Hepatocyte (in vitro differentiated cells): ENCODE measurements around the gene GEMIN2. TPM values are rescaled to one million over a fixed set of nuclear protein-coding genes. Genes with fewer than 3 reads are reported as not detected.
"Not testable (repeated sequence)": the region's sequence is repeated elsewhere in the genome, so short reads cannot be mapped to it uniquely, and the experiment has no call there.

Experiments used
- DNase-seq: peaks from one replicate; pipeline ENCODE4 v3.0.0-alpha.2; 2016; ENCODE audit warnings: low spot score
- H2AFZ ChIP-seq: fragments of 200-600 bp; sonication (generic); 2 replicates; pipeline ENCODE4 v1.6.0; 2016; ENCODE audit warnings: antibody characterized with exemption, mild to moderate bottlenecking
- H3K27ac ChIP-seq: fragments of 200-600 bp; sonication (generic); 2 replicates; pipeline ENCODE4 v1.5.1; 2016; ENCODE audit warnings: mild to moderate bottlenecking
- H3K27me3 ChIP-seq: fragments of 200-600 bp; sonication (generic); 2 replicates; pipeline ENCODE4 v1.6.1; 2016
- H3K36me3 ChIP-seq: fragments of 200-600 bp; sonication (generic); replicated peaks from 2 replicates; pipeline ENCODE4 v1.5.1; 2016; ENCODE audit warnings: low read depth; ENCODE audit not compliant: insufficient read depth
- H3K4me1 ChIP-seq: fragments of 200-600 bp; sonication (generic); 2 replicates; pipeline ENCODE4 v1.5.1; 2016; ENCODE audit warnings: mild to moderate bottlenecking, moderate library complexity; ENCODE audit not compliant: insufficient read depth
- H3K4me2 ChIP-seq: fragments of 200-600 bp; sonication (generic); 2 replicates; pipeline ENCODE4 v1.6.0; 2016
- H3K4me3 ChIP-seq: fragments of 200-600 bp; sonication (generic); 2 replicates; pipeline ENCODE4 v1.5.1; 2016; ENCODE audit warnings: mild to moderate bottlenecking
- H3K79me2 ChIP-seq: fragments of 200-600 bp; sonication (generic); 2 replicates; pipeline ENCODE4 v1.6.0; 2017; ENCODE audit warnings: mild to moderate bottlenecking
- H3K9me2 ChIP-seq: fragments of 200-600 bp; sonication (generic); replicated peaks from 2 replicates; pipeline ENCODE4 v1.6.0; 2017; ENCODE audit warnings: mild to moderate bottlenecking; ENCODE audit not compliant: insufficient read depth
- H3K9me3 ChIP-seq: fragments of 200-600 bp; sonication (generic); 2 replicates; pipeline ENCODE4 v1.5.1; 2016; ENCODE audit warnings: low read depth, mild to moderate bottlenecking
- H4K20me1 ChIP-seq: fragments of 200-600 bp; sonication (generic); 2 replicates; pipeline ENCODE4 v1.6.0; 2016; ENCODE audit warnings: mild to moderate bottlenecking; ENCODE audit not compliant: insufficient read depth, poor library complexity, severe bottlenecking
- CTCF ChIP-seq: fragments of 200-600 bp; sonication (generic); IDR thresholded peaks from 2 replicates; pipeline ENCODE4 v1.5.1; 2016; ENCODE audit warnings: antibody characterized with exemption, mild to moderate bottlenecking; ENCODE audit not compliant: poor library complexity
- EZH2 ChIP-seq: fragments of 200-600 bp; sonication (generic); IDR thresholded peaks from 2 replicates; pipeline ENCODE4 v1.6.1; 2016; ENCODE audit warnings: antibody characterized with exemption, mild to moderate bottlenecking, borderline replicate concordance
- EZH2phosphoT487 ChIP-seq: fragments of 200-600 bp; sonication (generic); IDR thresholded peaks from one replicate; pipeline ENCODE4 v1.6.1; 2018; ENCODE audit warnings: antibody characterized with exemption, mild to moderate bottlenecking, low read depth, moderate library complexity; ENCODE audit not compliant: unreplicated experiment, severe bottlenecking
- WGBS: methylation state at CpG from one replicate; pipeline ENCODE4 v1.1.6; 2016; ENCODE audit warnings: low lambda C conversion rate; ENCODE audit errors: missing lambda C conversion rate; 5-methylcytosine and 5-hydroxymethylcytosine counted together
- polyA plus RNA-seq: library from polyadenylated mRNA; unstranded; fragments of >200 nt; fragmentation: Nextera tagmentation; extraction: Ambion mirVana; gene quantifications from 2 replicates; pipeline ENCODE4 v1.2.1, GENCODE V29; 2016
- total RNA-seq: library from RNA; depleted of rRNA; stranded (reverse); fragments of >200 nt; gene quantifications from 2 replicates; pipeline ENCODE4 v1.2.3, GENCODE V29; 2014

The GEMIN2 gene
- total and polyA plus RNA-seq, 2 experiments from 2014 or later: 12.4 to 28.3 TPM

GRCh38 chr14:39182770-39183684 lies 68.9 kb downstream of the GEMIN2 start:
- no peak for TF ChIP-seq EZH2phosphoT487
- TF ChIP-seq EZH2: no peak
- TF ChIP-seq CTCF: no peak
- H3K4me2 ChIP-seq: no peak overlapping the region

GRCh38 chr14:39183685-39184003 lies 69.5 kb downstream of the GEMIN2 start:
- not testable (repeated sequence) for H3K9me2 ChIP-seq, DNase-seq, H3K4me3 ChIP-seq, H3K27ac ChIP-seq, H3K9me3 ChIP-seq, H3K4me2 ChIP-seq, H3K4me1 ChIP-seq, H3K27me3 ChIP-seq, H2AFZ ChIP-seq, H4K20me1 ChIP-seq
- WGBS: 94% methylated on average over 5 of the region's 5 CpGs
- H3K36me3 ChIP-seq: peaks cover 12% of the 10 kb centered on the region
- H3K79me2 ChIP-seq: peaks cover 23% of the 10 kb centered on the region

More at GRCh38 chr14:39182770-39183684, 68.9 kb downstream of the GEMIN2 start:
- WGBS: 100% methylated on average over 1 of the region's 1 CpG
- Histone ChIP-seq H3K27me3 (no peaks in the 10 kb centered on the region), H3K36me3 (peaks cover 15% of the 10 kb centered on the region), H3K27ac (no peak overlapping the region), H3K4me3 (no peak overlapping the region), H3K79me2 (peaks cover 29% of the 10 kb centered on the region), H3K9me3 (no peaks in the 10 kb centered on the region), H3K9me2 (no peaks in the 10 kb centered on the region), H4K20me1 (peaks cover 7% of the 10 kb centered on the region), H3K4me1 (no peaks in the 10 kb centered on the region), H2AFZ (no peak overlapping the region)
- no peak for DNase-seq

DNA sequence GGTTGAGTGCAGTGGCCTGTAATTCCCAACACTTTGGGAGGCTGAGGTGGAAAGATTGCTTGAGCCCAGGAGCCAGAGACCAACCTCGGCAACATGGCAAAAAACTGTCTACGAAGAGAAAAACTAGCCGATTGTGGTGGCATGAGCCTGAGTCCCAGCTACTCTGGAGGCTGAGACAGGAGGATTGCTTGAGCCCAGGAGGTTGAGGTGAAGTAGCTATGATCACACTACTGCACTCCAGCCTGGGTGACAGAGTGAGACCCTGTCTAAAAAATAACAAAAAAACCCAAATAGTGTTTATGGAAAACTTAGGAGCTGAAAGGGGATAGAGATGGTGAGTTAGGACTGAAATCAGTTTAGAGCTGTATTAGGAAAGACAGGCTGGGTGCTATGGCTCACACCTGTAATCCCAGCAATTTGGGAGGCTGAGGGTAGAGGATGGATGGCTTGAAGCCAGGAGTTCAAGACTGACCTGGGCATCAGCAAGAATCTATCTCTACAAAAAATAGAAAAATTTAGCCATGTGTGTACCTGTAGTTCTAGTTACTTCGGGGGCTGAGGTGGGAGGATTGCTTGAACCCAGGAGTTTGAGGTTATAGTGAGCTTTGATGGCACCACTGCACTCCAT lies 70.6 kb downstream of the GEMIN2 start:
- Histone ChIP-seq H3K9me3 (no peaks in the 10 kb centered on the region), H3K4me3 (no peak overlapping the region), H3K9me2 (no peaks in the 10 kb centered on the region), H3K4me1 (no peaks in the 10 kb centered on the region), H3K4me2 (no peak overlapping the region), H3K79me2 (peaks cover 12% of the 10 kb centered on the region), H3K36me3 (peaks cover 12% of the 10 kb centered on the region), H3K27me3 (no peaks in the 10 kb centered on the region), H2AFZ (no peak overlapping the region), H4K20me1 (no peaks in the 10 kb centered on the region), H3K27ac (no peak overlapping the region)
- TF ChIP-seq EZH2 (no peak), CTCF (no peak), EZH2phosphoT487 (no peak)
- no peak for DNase-seq
- WGBS: 99% methylated on average over 4 of the region's 4 CpGs
